ENCODE data around the gene RAB25.

- TF ChIP-seq CTCF (optimal IDR thresholded peaks at IDR 0.05 in 1 of 3, IDR thresholded peaks at IDR 0.05 in 1 of 3, conservative IDR thresholded peaks at IDR 0.05 in 1 of 3; ENCODE audit: extremely low read depth in 1 of 3, insufficient read depth in 2 of 3, low read length in 3 of 3) (no peak), EZH2 (IDR thresholded peaks at IDR 0.05; ENCODE audit: low read length) (no peak)
Observed at GRCh38 chr1:156050376-156050775, 10.6 kb upstream of the RAB25 start.

Data from keratinocyte (primary cell).